Measurements from ENCODE around the gene CPPED1.

- TF ChIP-seq EZH2 (IDR thresholded peaks at IDR 0.05; ENCODE audit: borderline replicate concordance): no peak
- no peak for TF ChIP-seq CTCF (IDR thresholded peaks at IDR 0.05; ENCODE audit: poor library complexity)
- no peak for TF ChIP-seq EZH2phosphoT487 (IDR thresholded peaks at IDR 0.05; ENCODE audit: low read depth, severe bottlenecking, unreplicated experiment)
Observed at GRCh38 chr16:12679660-12680272, 123.9 kb downstream of the CPPED1 start.

All from hepatocyte (in vitro differentiated cells).